Measurements from ENCODE around the gene PRDM16. TPM values are rescaled to one million over a fixed set of nuclear protein-coding genes. Genes with fewer than 3 reads are reported as not detected.

The PRDM16 gene
- total and polyA plus RNA-seq, 2 of the 8 experiments (the other 6 are each of a cell fraction or from before 2014, with no cell fraction given): 0.39 to 0.43 TPM

DNA sequence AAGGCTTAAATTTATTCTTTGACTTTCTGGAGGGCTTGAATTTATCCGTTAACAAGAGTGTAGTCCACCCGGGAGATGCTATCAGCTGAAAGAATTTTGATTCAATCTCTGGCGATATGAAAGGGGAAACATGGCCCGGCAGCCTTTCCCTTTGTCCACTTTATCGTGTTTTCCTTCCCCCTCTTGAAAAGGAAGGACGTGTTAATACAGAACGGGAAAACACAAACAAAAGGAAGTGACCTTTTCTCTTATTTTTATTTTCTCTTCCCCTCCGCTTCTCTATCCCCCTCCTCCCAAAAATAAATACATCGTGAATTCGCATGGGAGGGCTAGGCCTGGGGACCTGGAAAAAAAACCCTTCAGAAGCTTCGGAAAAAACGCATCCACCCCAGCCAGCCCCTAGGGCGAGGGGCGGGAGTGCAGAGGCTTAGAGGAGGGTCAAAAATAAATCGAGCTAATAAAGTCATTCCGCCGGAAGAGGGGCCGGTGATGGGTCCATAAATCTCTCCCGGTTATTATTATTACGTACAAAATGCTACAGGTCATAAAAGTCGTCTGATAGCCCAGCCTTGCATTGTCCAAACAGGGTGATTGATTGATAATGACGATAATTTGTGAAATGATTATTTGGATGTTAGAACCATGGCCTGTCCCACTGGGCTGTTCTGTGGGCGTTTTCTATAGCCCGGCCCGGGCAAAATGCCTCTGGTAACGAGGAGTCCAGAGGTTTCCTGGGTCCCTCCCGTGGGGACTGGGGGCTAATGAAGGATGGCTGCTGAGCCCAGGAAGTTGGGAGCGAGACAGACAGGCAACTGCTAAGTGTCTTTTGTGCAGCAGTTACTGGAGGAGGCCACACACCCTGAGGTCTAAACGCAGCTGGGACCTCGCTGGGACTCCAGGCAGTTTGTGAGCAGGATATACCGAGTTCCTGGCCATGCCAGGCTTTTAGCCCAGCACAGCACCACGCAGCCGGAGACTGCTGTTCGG is 179.4 kb downstream of the PRDM16 start:
- Histone ChIP-seq H3K36me3 (ENCODE audit: control insufficient read depth in 2 of 4, insufficient read depth in 4 of 4, low read length in 3 of 4) (no peaks in the 10 kb centered on the region), H3K4me3 (ENCODE audit: extremely low read depth in 1 of 4, insufficient read depth in 2 of 4, low read depth in 3 of 4, low read length in 4 of 4) (peak overlapping the region in 1 of 4 experiments; percentile 56; a peak in 2 of 8 replicates), H4K20me1 (replicated peaks in 1 of 2; ENCODE audit: control insufficient read depth in 1 of 2, insufficient read depth in 2 of 2, low read length in 2 of 2) (no peaks in the 10 kb centered on the region), H3K79me2 (ENCODE audit: control insufficient read depth in 1 of 2, insufficient read depth in 2 of 2, low read length in 2 of 2) (no peaks in the 10 kb centered on the region), H3K18ac (ENCODE audit: extremely low read depth, low read length) (no peak overlapping the region), H3K56ac (replicated peaks; ENCODE audit: insufficient read length, low read depth, low read length) (no peak overlapping the region), H3K4me1 (replicated peaks in 1 of 4; ENCODE audit: control insufficient read depth in 3 of 4, insufficient read depth in 4 of 4, low read length in 3 of 4) (peaks cover 0 to 5% (median 0%) of the 10 kb centered on the region in 4 experiments; a peak in 2 of 7 replicates), H2BK20ac (ENCODE audit: low read length) (no peak overlapping the region), H4K8ac (ENCODE audit: extremely low read depth, insufficient read depth, low read length) (no peak overlapping the region), H2AFZ (ENCODE audit: low read length) (no peak overlapping the region), H3K14ac (ENCODE audit: insufficient read length) (no peak overlapping the region), H3K79me1 (ENCODE audit: low read depth, low read length) (no peaks in the 10 kb centered on the region), H3K9me3 (ENCODE audit: insufficient read depth in 2 of 2, low read depth in 1 of 2, low read length in 1 of 2) (no peaks in the 10 kb centered on the region), H2BK5ac (ENCODE audit: low read depth, low read length) (no peak overlapping the region), H3K4me2 (ENCODE audit: insufficient read depth in 1 of 2, low read depth in 2 of 2, low read length in 2 of 2) (peak overlapping the region; percentile 53 to 63; a peak in 2 of 4 replicates), H3K9ac (replicated peaks in 1 of 4; ENCODE audit: extremely low read depth in 1 of 4, low read depth in 3 of 4, low read length in 3 of 4) (no peak overlapping the region), H3K23me2 (ENCODE audit: low read depth, low read length) (no peaks in the 10 kb centered on the region), H2AK5ac (ENCODE audit: low read depth, low read length) (no peak overlapping the region), H3K23ac (ENCODE audit: insufficient read length) (no peak overlapping the region), H4K5ac (ENCODE audit: insufficient read length, low read depth, low read length) (no peak overlapping the region), H4K91ac (replicated peaks; ENCODE audit: insufficient read length, low read length) (no peak overlapping the region), H3K4ac (replicated peaks; ENCODE audit: insufficient read length, low read depth, low read length) (no peak overlapping the region), H2BK12ac (ENCODE audit: low read depth, low read length) (no peak overlapping the region), H3K27ac (ENCODE audit: low read depth, low read length) (no peak overlapping the region), H2BK120ac (replicated peaks; ENCODE audit: low read depth, low read length) (no peak overlapping the region), H3K27me3 (replicated peaks in 1 of 4; ENCODE audit: control insufficient read depth in 3 of 4, extremely low read depth in 1 of 4, insufficient read depth in 3 of 4, low read length in 3 of 4) (peaks cover 0 to 14% (median 7%) of the 10 kb centered on the region in 4 experiments; a peak in 3 of 7 replicates), H2BK15ac (ENCODE audit: low read length) (no peak overlapping the region)
- POLR2A ChIA-PET (ENCODE audit: partially characterized antibody): no interaction called here
- no peak for DNase-seq (ENCODE audit: low read depth in 1 of 2, low spot score in 2 of 2)
- CTCF ChIA-PET (ENCODE audit: partially characterized antibody): interaction anchor here (0.7 to 1.4 kb wide), 4 partner anchors 9 to 36 kb away, joined by 3 to 4 read pairs (median 3); no protein-coding TSS in a partner anchor
- FAIRE-seq: no peak
- WGBS, 2 experiments (ENCODE audit: extremely low coverage in 1 of 2, insufficient coverage in 1 of 2, insufficient read length in 1 of 2, insufficient replicate concordance in 2 of 2, low coverage in 1 of 2, low lambda C conversion rate in 2 of 2, missing lambda C conversion rate in 1 of 2): 89 to 100% methylated on average over 3 to 34 of the region's 34 CpGs
- TF ChIP-seq ASH2L (IDR thresholded peaks at IDR 0.05; ENCODE audit: low read length) (no peak), NANOG (IDR thresholded peaks at IDR 0.05; ENCODE audit: insufficient read depth, low read depth, low read length, poor library complexity, severe bottlenecking) (no peak), SIN3A (conservative IDR thresholded peaks at IDR 0.05 in 1 of 2, IDR thresholded peaks at IDR 0.05 in 1 of 2; ENCODE audit: low read depth in 1 of 2, low read length in 2 of 2) (no peak), TAF7 (optimal IDR thresholded peaks at IDR 0.05; ENCODE audit: borderline replicate concordance, low read depth, low read length) (no peak), JUN (IDR thresholded peaks at IDR 0.05; ENCODE audit: low read depth, low read length) (no peak), SP2 (IDR thresholded peaks at IDR 0.05; ENCODE audit: low read length) (no peak), SP4 (IDR thresholded peaks at IDR 0.05; ENCODE audit: low read length) (no peak), TCF12 (IDR thresholded peaks at IDR 0.05; ENCODE audit: low read depth, low read length) (no peak), CBX5 (IDR thresholded peaks at IDR 0.05; ENCODE audit: low read depth, low read length) (no peak), SIX5 (IDR thresholded peaks at IDR 0.05; ENCODE audit: low read depth, low read length) (no peak), SIRT6 (IDR thresholded peaks at IDR 0.05; ENCODE audit: low read length) (no peak)
- TF ChIP-seq, protein P1, sequence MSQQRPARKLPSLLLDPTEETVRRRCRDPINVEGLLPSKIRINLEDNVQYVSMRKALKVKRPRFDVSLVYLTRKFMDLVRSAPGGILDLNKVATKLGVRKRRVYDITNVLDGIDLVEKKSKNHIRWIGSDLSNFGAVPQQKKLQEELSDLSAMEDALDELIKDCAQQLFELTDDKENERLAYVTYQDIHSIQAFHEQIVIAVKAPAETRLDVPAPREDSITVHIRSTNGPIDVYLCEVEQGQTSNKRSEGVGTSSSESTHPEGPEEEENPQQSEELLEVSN (IDR thresholded peaks at IDR 0.05): no peak

All from H1 (cell line).